ENCODE measurements around the gene SIGLEC14.

Gene SIGLEC14

GRCh38 chr19:51628153-51628939 lies 18.3 kb downstream of the SIGLEC14 start:
- no peak for TF ChIP-seq CTCF (IDR thresholded peaks at IDR 0.05; ENCODE audit: low read depth, low read length)
- no peak overlapping the region for H3K4me3 ChIP-seq (ENCODE audit: low read depth, low read length)

GRCh38 chr19:51627491-51628138 lies 19.0 kb downstream of the SIGLEC14 start:
- H3K4me3 ChIP-seq (ENCODE audit: low read depth, low read length) = no peak overlapping the region

GRCh38 chr19:51626675-51627074 lies 19.9 kb downstream of the SIGLEC14 start:
- no peak overlapping the region for H3K4me3 ChIP-seq (ENCODE audit: low read depth, low read length)
- no peak for TF ChIP-seq CTCF (IDR thresholded peaks at IDR 0.05; ENCODE audit: low read depth, low read length)

More at GRCh38 chr19:51627491-51628138, 19.0 kb downstream of the SIGLEC14 start:
- TF ChIP-seq CTCF (IDR thresholded peaks at IDR 0.05; ENCODE audit: low read depth, low read length) = no peak

- no peak for TF ChIP-seq CTCF (IDR thresholded peaks at IDR 0.05; ENCODE audit: low read depth, low read length)
- H3K4me3 ChIP-seq (ENCODE audit: low read depth, low read length) = no peak overlapping the region
Measured at GRCh38 chr19:51621178-51621577, 25.4 kb downstream of the SIGLEC14 start.

GRCh38 chr19:51615991-51616390 lies 30.6 kb downstream of the SIGLEC14 start:
- no peak for TF ChIP-seq CTCF (IDR thresholded peaks at IDR 0.05; ENCODE audit: low read depth, low read length)
- H3K4me3 ChIP-seq (ENCODE audit: low read depth, low read length) = no peak overlapping the region

- TF ChIP-seq CTCF (IDR thresholded peaks at IDR 0.05; ENCODE audit: low read depth, low read length) = no peak
- no peak overlapping the region for H3K4me3 ChIP-seq (ENCODE audit: low read depth, low read length)
Measured at GRCh38 chr19:51614789-51615188, 31.8 kb downstream of the SIGLEC14 start.

GRCh38 chr19:51610576-51610975 lies 36.0 kb downstream of the SIGLEC14 start:
- no peak overlapping the region for H3K4me3 ChIP-seq (ENCODE audit: low read depth, low read length)
- no peak for TF ChIP-seq CTCF (IDR thresholded peaks at IDR 0.05; ENCODE audit: low read depth, low read length)

Measured in WI38 (cell line).